Hematopoietic multipotent progenitor cell treated with erythropoietin and hydrocortisone succinate and interleukin-3 and kit ligand, for 8 days (in vitro differentiated cells): ENCODE results near the gene ZSCAN30.

Experiments used
- DNase-seq: peaks from one replicate; pipeline ENCODE4 v3.0.0-alpha.2; 2015

ZSCAN30 gene

DNA sequence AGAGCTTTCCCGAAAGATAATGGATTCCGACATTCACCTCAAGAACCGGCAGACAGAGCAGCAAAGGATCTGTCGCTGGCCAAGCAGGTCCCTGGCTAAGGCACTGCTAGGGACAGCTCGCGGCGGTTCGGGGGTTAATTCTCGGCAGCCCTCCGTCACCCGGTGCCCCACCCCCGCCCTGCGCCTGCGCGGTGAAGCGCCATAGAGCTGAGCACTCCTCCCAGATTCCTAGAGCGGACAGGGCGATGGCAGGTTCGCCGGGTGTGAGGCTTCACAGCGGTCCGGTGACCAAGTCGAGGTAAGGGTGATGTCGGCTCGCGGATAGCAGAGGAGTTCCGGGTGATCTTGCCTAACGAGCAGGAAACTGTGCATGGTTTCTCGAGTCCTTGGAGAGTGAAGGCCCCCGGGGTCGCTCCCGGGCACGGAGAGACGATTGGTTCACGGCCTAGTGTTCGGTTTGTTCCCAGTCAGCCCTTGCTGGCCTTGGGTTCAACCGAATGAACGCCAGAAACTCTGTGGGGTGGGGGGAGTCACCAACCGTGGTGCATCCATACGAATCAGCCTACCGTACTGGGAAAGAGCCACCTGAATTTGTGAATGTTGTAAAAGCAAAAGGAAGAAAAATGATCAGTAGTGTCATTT lies at the start of gene ZSCAN30:
TSS of gene ZSCAN30 (minus strand) at position 136 of the 642 bp plus-strand sequence. CDS start 25,877 bp downstream, outside the sequence.
- peak; percentile 93 for DNase-seq

DNA sequence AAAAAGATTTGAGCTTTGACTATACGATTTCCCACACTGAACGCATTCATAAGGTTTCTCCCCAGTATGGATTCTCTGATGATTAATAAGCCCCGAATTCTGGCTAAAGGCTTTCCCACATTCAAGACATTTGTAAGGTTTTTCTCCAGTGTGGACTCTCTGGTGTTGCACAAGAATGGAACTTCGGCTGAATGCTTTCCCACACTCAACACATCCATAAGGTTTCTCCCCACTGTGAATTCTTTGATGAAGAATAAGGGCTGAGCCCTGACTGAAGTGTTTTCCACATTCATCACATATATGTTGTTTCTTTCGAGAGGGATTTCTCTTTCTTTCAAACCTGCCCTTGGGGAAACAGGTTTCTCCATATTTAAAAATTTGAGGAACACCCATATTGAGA lies 47.3 kb upstream of the ZSCAN30 start:
- no peak for DNase-seq

DNA sequence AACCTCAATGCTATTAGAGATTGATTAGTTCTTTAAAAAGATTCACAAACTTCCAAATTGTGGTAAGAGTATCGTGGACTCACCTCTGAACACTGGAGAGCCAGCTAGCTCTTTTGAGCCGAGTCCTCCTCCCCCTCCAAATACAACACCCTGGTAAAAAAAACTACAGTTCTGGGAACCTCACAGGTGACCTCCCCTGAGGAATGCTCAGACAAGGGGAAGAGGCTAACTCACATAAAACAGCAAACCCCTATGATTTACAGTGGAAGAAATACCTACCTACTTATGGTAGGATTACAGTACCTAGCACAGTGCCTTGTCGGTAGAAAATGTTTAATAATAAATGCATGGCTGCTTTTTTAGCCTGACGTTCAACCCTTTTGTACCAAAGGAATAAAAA lies 45.8 kb upstream of the ZSCAN30 start:
- DNase-seq = no peak

DNA sequence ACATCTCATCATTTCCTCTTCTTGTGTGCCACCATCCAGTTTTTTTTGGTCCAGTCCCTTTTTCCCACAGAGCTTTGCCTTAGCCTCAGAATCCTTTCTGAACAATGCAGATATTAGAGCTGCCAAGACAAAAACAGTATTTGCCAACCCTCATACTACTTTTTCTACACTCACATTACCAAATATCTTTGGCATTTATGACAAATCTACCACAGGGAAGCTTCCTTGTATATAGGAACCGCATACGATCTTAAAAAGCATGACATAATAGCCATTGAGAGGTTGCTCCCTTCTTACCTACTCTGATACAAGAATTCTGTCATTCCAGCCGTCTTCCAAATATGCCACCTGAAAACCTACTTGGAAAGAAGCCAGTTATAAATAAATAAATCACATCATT lies 44.8 kb upstream of the ZSCAN30 start:
- no peak for DNase-seq

DNA sequence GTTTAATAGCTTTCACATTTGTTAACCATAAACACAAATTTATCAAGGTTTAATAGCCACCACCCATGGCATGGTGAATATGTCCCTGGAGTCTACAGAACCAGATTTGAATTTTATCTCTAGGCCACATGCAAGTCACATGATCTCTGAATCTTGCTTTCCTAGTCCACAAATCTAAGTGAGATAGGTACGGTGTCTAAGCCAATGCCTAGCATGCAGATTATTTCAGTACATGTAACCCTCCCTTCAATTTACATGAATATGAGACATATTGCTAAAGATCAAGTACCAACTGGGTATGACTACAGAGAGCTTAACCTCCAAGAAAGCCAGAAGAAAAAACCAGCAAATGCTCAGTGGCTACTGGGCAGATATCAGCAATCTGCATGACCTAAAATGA lies 44.2 kb upstream of the ZSCAN30 start:
- DNase-seq = peak; percentile 48

DNA sequence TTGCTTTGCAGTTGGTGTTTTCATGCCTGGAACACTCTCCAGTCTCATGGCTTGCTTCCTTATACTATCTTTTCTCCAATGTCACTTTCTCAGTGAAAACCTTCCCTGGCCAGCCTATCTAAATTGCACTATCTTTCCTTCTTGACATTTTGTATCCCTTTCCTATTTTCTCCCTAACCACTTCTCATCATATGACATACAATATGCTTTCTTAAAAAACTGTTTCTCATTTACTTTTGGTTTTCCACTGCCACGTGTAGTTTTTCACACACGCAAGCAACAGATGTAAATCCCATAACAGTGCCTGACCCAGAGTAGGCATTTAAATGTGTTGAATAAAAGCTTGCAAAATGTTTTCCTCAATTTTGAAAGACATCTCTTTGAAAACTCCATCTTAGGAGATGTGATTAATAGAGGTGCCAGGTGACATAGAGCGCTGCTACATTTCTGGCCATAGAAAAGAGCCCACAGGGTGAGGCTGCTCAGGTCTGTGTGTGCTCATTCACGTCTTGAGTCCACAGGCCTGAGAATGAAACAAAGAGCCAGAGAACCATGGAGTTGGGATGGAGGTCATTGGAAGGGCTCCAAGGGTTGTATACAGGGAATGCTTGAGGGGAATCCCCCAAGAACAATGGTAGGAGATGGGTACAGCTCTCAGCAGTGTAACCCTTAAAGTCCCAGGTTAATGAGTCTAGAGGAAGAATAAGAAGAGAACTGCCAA lies 41.5 kb upstream of the ZSCAN30 start:
- no peak for DNase-seq

DNA sequence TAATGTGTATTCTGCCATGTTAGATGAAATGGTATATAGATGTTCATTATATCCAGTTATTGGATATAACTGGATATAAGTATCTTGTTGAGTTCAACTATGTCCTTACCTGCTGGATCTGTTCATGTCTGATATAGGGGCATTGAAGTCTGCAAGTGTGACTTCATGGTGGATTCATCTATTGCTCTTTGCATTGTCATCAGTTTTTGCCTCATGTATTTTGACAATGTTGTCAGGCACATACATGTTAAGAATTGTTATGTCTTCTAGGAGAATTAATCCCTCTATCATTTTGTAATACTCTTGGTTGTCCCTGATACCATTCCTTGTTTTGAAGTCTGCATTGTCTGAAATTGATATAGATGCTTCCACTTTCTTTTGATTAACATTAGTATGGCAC lies 38.8 kb upstream of the ZSCAN30 start:
- no peak for DNase-seq

DNA sequence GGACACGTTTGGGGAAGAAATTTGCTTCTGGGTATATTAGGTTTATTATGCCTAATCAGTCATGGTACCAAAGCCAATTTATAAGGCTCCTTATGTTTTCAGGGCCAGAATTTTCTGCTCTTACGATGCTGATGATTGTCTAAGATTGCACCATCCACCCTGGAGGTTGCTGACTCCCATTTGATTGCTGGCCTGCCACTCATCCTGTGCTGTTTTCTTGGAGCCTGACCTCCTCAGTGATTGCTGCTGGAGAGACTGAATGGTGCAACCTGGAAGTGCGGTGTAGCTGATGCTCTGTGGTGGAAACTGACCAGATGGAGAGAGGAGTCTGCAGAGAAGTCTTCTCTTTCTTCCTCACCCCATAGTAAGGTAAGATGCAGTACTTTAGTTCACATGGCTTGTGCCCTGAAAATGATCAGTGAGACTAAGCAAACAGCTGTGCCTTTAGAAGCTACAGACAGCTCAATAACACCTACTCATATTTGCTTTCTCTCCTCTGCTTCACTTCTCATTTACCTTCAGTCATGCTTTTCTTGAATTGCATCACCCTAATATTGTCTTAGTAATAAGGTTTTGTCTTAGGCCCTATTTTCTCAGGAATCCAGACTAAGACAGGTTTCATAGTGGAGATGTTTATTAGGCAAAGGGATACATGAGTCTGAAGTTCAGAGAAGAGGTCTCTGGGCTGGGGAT lies 36.8 kb upstream of the ZSCAN30 start:
- DNase-seq = no peak

DNA sequence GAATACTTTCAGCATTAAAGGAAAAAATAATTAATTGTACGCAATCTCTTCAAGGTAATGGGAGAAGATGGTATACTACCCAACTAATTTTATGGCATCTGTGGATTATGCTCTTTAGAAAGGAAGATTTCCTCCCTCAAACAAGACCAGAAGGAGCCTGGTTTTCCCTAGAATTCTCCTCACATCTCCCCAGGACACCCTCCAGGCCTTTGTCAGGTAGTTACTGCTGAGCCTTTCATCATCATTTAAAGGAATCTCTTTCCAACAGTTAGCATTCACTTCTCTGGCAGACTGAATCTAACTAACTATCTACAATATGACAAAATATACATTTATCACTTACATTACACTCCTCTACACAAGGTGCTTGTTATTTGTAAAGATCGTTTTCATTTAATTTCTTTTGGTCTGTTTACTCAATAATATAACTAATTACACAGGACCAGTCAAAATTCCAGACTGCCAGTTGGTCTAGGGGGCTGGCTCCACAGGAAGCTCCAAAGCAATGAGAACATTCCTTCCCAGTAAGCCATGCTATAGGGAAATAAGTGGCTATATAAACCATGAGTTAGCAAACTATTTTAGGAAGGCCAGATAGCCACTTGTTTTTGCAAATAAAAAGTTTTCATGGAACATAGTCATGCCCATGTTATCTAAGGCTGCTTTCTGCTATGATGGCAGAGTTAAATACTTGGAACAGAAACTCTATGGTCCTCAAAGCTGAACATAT lies 35.1 kb upstream of the ZSCAN30 start:
- no peak for DNase-seq

DNA sequence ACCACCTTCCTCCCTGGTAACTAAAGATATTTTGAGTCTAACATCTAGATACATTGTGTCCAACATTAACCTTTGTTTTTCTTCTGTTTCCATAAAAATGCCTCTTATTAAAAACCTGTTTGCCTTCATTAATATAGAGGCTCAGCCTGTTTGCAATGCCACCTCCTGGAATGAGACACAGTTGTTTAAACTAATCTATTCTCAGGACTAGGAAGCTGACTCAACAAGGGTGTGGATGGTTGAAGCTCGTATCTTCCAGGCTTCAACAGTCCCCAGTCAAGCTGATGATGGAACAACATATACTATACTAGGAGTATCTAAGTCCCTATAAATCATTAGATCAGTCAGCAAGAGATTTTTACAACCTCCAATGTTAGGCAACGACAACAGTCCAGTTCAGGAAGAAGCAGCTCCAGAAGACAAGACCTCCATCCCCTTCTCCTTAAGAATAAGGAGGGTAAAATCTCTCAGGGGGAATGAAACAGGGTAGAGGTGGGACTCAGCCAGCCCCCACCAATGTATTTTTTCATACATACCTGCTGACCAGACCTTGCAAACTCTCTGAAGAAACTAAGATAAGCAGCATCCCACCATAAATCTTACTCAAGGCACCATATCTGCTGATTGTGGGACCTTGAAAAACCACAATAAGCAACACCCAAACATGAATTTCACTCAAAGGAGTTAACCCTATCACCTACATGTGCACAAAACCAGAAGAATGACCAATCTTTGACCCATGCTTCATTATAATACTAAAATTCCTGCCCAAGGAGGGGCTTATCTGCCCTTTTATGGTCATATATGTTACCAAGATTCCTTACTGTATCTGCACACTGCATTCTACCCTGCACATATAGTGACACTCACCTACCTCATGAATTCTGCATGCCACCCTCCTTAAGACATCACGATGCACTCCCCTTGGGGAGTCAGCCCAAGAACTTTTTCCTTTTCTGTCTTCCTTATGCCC lies 32.7 kb upstream of the ZSCAN30 start:
- peak; percentile 5 for DNase-seq

DNA sequence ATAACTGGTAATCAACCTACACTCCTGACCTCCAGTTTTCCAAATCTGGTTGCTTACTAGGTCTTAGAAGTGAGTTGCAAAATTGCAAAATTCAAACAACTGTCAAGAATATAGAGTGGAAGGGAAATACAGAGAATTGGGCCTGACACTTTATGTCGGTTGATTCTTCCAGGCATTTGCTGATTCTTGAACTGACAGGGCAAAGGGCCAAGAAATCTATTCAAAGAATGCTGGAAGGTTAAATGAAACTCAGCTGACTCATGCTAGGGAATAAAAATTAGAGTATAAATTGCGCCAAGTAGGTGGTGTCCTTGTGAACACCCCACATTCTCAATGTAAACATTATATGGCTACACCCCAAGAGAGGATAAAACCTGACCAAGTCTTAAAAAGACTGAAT lies 21.5 kb upstream of the ZSCAN30 start:
- no peak for DNase-seq

DNA sequence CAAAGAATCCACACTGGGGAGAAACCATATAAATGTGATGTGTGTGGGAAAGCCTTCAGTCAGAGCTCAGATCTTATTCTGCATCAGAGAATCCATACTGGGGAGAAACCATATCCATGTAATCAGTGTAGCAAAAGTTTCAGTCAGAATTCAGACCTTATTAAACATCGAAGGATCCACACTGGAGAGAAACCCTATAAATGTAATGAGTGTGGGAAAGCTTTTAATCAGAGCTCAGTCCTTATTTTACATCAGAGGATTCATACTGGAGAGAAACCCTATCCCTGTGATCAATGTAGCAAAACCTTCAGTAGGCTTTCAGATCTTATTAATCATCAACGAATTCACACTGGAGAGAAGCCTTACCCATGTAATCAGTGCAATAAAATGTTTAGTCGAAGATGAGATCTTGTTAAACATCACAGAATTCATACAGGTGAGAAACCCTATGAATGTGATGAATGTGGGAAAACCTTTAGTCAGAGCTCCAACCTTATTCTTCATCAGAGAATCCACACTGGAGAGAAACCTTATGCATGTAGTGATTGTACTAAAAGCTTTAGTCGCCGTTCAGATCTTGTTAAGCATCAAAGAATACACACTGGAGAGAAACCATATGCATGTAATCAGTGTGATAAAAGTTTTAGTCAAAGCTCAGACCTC lies 16.7 kb upstream of the ZSCAN30 start:
- no peak for DNase-seq

DNA sequence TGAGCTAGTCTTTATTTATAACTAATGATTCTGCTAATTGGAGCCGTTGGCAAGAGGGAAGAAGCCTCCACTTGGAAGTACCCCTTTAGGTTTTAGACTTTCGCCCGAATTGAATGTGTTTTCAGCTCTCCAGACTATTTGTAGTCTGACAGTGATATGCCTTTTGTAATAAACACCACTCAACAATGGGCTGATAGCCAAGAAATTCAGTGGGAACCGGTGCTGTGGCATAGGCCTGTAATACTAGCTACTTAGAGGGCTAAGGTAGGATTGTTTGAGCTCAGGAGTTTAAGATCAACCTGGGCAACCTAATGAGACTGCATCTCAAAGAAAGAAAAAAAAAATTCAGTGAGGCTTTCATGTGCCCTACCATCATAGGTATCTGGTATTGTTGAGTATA lies 13.6 kb upstream of the ZSCAN30 start:
- DNase-seq = no peak

DNA sequence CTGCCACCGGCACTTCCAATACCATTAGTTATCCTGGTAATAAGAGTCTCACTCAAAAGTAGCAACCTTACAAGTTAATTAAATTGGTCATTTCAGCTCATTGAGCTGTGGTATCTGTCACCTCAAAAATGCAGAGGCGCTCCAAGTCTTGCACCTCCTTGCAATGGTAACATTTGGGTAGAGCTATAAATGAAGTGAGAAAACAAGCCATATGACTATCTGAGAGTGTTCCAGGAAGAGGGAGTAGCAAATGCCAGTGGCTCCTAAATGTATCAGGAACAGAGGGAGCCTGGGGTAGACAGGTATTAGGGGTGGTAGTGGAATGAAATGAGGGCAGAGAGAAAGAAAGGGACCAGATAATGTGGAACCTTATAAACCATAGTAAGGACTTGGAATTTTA lies 6.0 kb upstream of the ZSCAN30 start:
- no peak for DNase-seq

DNA sequence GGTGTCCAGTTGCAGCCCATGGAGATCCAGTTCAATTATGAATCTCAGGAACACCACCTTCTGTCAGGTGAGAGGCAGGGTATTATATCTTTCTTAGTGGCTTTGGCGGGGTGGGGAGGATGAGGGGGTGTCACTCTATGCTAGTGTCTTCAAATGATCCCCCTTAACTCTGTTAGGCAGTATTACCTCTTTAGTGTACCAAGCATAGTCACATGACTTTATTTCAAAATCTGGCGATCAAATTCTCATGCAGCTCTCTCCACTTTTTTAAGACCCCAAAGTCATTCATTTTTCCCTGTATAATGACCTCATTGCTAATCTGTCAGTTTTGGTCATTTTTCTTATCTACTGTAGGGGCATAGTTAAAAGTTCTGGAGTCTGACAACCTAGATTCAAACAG lies 1.1 kb upstream of the ZSCAN30 start:
- peak; percentile 16 for DNase-seq

DNA sequence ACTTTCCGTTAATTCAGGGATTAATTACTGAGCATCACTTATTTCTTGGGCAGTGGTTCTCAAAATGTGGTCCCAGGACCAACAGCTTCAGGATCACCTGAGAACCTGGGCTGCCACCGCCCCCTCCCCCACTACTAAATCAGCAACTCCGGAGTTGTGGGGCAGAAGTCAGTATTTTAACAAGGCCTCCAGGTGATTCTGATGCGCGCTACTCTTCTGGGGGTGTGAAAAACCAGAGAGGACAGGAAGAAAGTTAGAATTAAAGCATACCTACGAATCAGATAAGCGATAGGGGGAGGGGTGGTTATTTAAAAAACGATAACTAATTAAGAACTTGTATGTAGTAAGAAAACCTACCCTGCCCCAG lies 319 bp downstream of the ZSCAN30 start:
- DNase-seq = no peak

DNA sequence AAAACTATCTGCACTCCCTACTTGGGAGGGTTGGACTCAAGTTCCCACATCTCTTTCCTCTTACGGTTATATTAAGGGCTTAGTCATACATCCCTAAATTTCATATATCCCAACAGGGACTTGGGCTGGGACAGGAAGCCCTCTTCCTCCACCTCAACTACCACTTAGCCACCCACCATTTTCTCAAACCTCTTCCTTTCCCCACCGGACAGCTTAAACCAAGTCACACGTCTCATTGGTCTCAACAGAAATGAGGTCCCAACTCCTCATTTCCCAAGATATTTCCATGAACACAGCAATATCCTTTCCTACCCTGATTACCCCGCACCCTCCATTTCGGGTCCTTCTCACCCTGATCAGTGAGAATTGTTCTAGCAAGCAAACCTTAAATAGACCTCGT lies 736 bp downstream of the ZSCAN30 start:
- peak; percentile 18 for DNase-seq

DNA sequence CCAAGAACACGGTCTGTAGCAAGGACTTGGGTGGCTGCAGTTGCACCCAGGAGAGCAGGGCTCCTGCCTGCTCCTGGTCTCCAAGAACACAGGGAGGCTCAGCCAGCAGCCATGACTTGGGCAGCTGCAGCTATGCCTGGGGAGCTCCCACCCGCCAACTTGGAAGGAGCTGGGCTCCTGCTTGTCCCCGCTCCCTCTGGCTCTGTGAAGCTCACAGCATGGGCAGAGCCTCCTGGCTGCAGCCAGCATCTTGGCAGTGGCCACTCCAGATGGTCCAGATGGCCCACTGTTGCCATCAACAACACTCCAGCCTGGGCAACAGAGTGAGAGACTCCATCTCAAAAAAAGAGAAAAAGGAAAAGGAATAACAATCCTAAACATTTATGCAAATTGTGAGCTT lies 5.2 kb downstream of the ZSCAN30 start:
- no peak for DNase-seq

DNA sequence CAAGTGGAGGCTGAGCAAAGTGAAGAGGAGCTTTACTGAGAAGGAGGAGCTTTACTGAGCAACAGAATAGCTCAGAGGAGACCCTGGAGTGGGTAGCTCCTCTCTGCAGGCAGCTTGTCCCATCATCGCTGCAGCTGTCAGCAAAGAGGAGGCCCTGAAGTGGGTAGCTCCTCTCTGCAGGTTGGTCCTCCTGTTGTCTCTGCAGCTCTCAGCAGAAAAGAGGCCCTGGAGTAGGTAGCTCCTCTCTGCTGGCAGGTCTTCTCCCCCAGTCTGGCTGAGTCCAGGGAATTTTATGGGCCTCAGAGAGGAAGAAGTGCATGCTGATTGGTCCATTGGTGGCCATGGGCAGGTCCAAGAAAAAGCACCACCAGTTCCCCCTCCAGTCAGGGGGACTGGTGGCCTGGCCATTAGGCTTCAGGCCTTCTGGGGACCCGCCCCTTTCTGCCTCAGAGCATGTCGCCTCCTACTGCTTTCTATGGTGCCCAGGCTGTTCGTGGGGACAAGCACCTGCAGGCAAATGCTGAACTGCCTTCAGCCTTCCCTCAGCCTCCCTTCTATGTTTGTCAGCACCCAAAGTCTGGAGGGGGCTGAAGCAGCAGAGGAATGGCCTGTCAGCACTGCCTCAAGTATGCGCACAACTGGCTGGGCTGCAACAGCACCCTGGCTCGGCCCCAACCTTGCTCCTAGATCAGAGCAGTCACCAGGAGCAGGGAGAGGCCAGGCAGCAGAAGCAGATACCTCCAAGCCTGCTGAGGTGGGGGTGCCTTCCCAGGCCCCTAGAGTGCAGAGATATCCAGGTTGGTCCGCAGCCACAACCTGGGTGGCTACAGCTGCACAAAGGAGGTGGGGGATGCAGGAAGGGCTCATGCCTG lies 5.9 kb downstream of the ZSCAN30 start:
- DNase-seq = no peak

DNA sequence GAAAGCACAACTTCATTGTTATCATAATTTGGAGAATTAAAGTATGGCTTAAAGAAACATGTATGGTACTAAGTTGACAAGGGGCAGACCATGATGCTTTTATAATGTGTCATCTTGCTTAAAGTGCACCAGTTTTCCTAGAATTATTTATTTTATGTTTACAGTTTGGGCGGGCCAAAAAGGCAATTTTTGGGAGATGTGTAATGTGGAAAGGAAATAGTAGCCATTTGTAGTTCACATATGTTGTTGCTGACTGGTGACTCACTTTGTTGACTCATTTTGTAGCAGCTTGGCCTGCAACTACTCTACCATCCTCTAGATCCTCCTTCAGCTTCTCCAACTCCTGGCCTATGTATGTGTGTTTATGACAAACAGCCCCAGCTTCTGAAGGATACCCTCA lies 7.7 kb downstream of the ZSCAN30 start:
- no peak for DNase-seq

DNA sequence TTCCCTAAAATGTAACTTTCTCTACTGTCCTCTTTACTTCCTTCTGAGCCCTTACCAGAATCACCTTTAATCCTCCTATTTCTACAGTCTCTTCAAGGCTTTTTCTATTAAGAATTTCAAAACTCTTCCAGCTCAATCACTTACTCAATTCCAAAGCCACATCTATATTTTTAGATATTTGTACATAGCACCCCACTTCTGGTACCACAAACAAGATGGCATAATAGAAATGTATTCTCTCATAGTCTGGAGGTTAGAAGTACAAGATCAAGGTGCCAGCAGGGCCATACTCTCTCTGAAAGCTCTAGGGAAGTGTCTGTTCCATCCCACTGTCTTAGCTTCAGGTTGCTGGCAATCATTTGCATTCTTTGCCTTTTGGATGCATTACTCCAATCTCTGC lies 11.1 kb downstream of the ZSCAN30 start:
- no peak for DNase-seq
